ENCODE data around the gene LAT. TPM values are rescaled to one million over a fixed set of nuclear protein-coding genes. Genes with fewer than 3 reads are reported as not detected.

The LAT gene
- total RNA-seq, 1 donor from 2014 or later: 0.52 TPM

DNA sequence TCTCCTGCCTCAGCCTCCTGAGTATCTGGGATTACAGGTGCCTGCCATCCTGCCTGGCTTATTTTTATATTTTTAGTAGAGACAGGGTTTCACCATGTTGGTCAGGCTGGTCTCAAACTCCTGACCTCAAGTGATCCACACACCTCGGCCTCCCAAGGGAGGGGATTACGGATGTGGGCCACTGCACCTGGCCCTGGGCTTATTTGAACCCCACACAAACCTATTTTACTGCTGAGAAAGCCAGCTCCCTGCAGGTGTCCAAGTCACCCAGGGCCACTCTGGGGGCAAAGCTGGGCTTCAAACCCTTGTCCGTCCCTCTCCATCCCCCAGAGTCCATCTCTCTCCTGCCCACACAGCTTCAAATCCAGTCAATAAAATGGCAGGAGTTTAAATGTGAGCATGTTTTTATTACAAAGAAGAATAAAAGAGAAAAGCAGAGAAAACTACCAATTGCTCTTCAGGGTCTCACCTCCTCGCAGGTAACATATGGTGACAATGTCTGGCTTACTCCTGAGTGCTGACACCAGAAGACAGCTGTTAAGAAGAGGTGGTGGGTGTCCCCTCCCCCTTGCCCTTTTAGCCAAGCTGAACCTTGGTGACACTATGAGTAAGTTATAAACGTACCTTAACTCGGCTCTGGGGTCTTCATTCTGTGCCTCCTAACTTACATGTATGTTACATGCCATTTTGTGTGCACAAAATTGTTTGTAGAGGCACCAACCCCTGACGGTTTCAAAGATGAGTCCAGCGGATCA is 45.4 kb downstream of the LAT start:
- H3K27me3 ChIP-seq (ENCODE audit: control insufficient read depth in 3 of 3, insufficient read depth in 3 of 3, low read length in 3 of 3): peaks cover 0 to 15% (median 10%) of the 10 kb centered on the region in 3 donors
- H3K9ac ChIP-seq (ENCODE audit: low read depth in 1 of 3, low read length in 3 of 3): no peak overlapping the region
- no peaks in the 10 kb centered on the region for H3K36me3 ChIP-seq (ENCODE audit: control insufficient read depth in 3 of 3, insufficient read depth in 3 of 3, low read length in 3 of 3)
- H3K27ac ChIP-seq (ENCODE audit: low read depth, low read length): no peak overlapping the region
- H3K4me3 ChIP-seq (ENCODE audit: low read length in 3 of 3): no peak overlapping the region
- H3K4me1 ChIP-seq (ENCODE audit: control insufficient read depth in 3 of 3, insufficient read depth in 3 of 3, low read length in 3 of 3): peaks cover 0 to 5% (median 0%) of the 10 kb centered on the region in 3 donors
- H3K9me3 ChIP-seq (ENCODE audit: control insufficient read depth in 3 of 3, low read length in 3 of 3): no peaks in the 10 kb centered on the region

Other genes with a start within 250 kb of the LAT start
- 4.2 TPM for gene NPIPB9, start 233.3 kb upstream of the LAT start, total RNA-seq
- gene ATXN2L, start 162.1 kb upstream of the LAT start, total RNA-seq: 9.9 TPM
- 67.8 TPM for gene TUFM, start 138.7 kb upstream of the LAT start, total RNA-seq
- 6.8 TPM for gene SH2B1, start 121.2 kb upstream of the LAT start, total RNA-seq
- gene ATP2A1, start 106.6 kb upstream of the LAT start, total RNA-seq: 502 TPM
- 11.0 TPM for gene RABEP2, start 59.8 kb upstream of the LAT start, total RNA-seq
- 2.1 TPM for gene CD19, start 53.1 kb upstream of the LAT start, total RNA-seq
- 13.6 TPM for gene NFATC2IP, start 34.1 kb upstream of the LAT start, total RNA-seq
- 18.3 TPM for gene SPNS1, start 10.3 kb upstream of the LAT start, total RNA-seq

All from skeletal muscle tissue (tissue), 4 donors.